Activated naive CD4-positive, alpha-beta T cell treated with anti-CD3 and anti-CD28 coated beads, Interleukin-2, amount 10 ng/mL, durations not matched to agents 5 hours and 36 hours (primary cell): ENCODE results near the gene FLVCR2. TPM values are rescaled to one million over a fixed set of nuclear protein-coding genes. Genes with fewer than 3 reads are reported as not detected.

ENCODE experiments used
- total RNA-seq, 2 experiments: library from RNA; stranded (reverse); gene quantifications; one replicate each; pipeline ENCODE4 v1.2.3, GENCODE V29; 2021

Gene FLVCR2
- 1 to 10 TPM; 1.3 to 3.1 TPM for total RNA-seq

DNA sequence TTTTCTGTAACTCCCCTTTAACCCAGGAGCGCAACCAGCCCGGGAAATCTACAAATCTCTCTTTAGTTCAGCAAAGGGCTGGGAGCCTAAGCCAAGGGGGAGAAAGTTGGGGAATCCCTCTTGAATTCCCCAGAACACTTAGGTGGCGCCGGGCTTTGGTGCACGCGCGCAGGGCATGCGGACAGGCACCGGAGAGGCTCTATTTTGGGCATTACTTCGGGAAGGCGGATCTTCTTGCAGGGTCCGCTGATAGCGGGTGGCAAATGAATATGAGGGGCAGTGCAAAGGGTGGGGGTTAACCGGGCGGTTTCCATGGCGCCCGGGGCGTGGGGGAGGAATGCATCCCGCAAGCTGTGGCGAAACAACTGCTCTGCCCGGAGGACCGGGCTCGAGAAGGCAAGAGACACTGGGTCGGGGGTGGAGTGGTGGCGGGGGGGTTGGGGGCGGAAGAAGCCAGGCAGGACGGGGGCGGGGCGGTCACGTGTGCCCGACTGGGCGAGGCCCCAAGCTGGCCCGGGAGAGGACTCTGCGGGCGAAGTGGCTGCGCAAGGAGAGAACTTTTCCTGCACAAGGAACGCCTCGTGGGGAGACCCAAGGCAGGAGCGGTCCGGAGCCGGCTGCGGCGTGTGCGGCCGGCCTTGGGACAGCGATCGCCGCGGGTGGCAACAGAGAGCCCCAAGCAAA lies at the start of gene FLVCR2:
Gene FLVCR2 (plus strand): TSS at position 519 of the 684 bp plus-strand sequence. CDS start 353 bp downstream, outside the sequence.

DNA sequence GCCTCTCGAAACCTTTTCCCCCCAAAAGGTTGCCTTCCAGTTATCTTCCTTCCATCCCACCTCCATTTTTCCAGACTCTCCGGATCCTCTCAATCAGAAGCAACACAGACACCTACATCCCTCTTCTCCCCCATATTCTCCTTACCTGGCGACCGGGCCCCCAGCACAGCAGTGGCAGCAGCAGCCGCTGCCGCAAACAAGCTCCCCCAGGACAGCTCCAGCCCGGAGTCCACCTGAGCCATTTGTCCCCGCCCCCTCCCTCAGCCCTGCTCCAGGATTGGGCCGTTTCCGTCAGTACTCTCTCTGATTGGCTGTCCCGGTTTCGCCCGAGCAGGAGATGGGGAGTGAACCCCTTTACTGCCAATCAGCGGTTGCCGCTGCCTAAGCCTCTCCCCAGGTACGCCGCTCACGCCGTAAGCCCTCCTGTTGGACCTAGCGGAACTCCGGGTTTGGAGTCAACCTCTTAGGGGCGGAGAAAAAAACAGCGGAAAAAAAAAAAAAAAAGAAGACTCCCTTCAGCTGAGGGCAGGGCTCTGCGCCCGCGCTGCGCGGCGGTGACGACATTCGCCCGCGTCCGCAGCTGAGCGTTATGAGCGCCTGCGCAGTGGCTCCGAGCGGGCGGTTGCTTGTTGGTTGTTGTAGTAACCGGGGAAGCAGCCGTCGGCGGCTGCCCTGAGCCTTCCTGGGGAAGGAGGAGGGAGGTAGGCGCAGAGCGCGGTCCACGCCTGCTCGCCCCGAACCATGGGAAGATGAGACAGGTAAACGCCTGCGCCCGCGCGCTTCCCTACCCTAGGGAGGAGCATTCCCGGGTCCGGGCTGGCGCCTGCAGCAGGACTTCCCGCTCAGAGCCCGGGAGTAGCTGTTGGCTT lies 82.4 kb downstream of the FLVCR2 start, which contains the start of the genes ERG28 and TTLL5:
Gene ERG28 (minus strand): TSS at position 247 of the 869 bp plus-strand sequence. CDS start 3,374 bp downstream, outside the sequence.
Gene TTLL5 (plus strand): TSS at position 617 of the 869 bp plus-strand sequence. CDS start 1,904 bp downstream, outside the sequence.

Other genes starting within 250 kb of the FLVCR2 start
- 1 to 10 TPM; 1.6 to 2.4 TPM for gene JDP2, start 150.6 kb upstream of the FLVCR2 start, total RNA-seq
- gene BATF, start 56.2 kb upstream of the FLVCR2 start, total RNA-seq = 10 to 100 TPM; 32.7 to 33.6 TPM
- gene ERG28, start 82.3 kb downstream of the FLVCR2 start, total RNA-seq = 10 to 100 TPM; 20.9 to 21.9 TPM
- 10 to 100 TPM; 24.1 to 30.6 TPM for gene TTLL5, start 82.6 kb downstream of the FLVCR2 start, total RNA-seq